Neuron (in vitro differentiated cells): ENCODE data around the gene ARHGEF10L.
A peak's percentile ranks its signal among the peaks of the same experiment; 100 is the strongest.

Experiments used
- H2AFZ ChIP-seq: one replicate; pipeline ENCODE4 v1.6.1; 2013; ENCODE audit warnings: low read depth, mild to moderate bottlenecking, inconsistent platforms, low read length, moderate library complexity
- H3K27me3 ChIP-seq: one replicate; pipeline ENCODE4 v1.6.1; 2013; ENCODE audit warnings: low read length; ENCODE audit not compliant: insufficient read depth
- H3K36me3 ChIP-seq: one replicate; pipeline ENCODE4 v1.6.1; 2013; ENCODE audit warnings: low read length; ENCODE audit not compliant: insufficient read depth
- H3K4me1 ChIP-seq: one replicate; pipeline ENCODE4 v1.6.1; 2013; ENCODE audit warnings: low read length; ENCODE audit not compliant: insufficient read depth
- H3K4me3 ChIP-seq: 2 replicates; pipeline ENCODE4 v1.5.1; 2013; ENCODE audit warnings: mild to moderate bottlenecking, low read length, moderate library complexity
- H3K9me3 ChIP-seq: one replicate; pipeline ENCODE4 v1.6.1; 2013; ENCODE audit warnings: low read length

ARHGEF10L gene

DNA sequence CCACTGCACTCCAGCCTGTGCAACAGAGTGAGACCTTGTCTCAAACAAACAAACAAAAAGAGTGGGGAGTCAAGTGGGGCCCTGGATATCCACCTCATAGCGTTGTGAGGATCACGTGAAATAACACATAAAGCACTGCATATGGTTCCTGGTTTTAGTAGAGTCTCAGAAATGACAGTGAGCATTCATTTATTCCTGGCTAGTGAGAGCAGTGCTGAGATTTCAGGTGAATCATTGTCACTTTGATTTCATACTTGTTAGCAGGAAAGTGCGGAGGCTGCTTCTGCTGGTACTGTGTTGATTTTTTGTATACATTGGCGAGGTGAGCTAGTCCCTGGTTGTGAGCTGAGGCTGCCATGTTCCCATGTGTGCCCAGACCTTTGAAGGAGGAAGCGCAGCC is 22.9 kb downstream of the ARHGEF10L start:
- no peaks in the 10 kb centered on the region for H3K36me3 ChIP-seq
- H3K4me3 ChIP-seq, result no peak overlapping the region
- H3K9me3 ChIP-seq, result no peaks in the 10 kb centered on the region
- no peak overlapping the region for H2AFZ ChIP-seq
- H3K4me1 ChIP-seq, result peaks cover 31% of the 10 kb centered on the region
- H3K27me3 ChIP-seq, result no peaks in the 10 kb centered on the region

DNA sequence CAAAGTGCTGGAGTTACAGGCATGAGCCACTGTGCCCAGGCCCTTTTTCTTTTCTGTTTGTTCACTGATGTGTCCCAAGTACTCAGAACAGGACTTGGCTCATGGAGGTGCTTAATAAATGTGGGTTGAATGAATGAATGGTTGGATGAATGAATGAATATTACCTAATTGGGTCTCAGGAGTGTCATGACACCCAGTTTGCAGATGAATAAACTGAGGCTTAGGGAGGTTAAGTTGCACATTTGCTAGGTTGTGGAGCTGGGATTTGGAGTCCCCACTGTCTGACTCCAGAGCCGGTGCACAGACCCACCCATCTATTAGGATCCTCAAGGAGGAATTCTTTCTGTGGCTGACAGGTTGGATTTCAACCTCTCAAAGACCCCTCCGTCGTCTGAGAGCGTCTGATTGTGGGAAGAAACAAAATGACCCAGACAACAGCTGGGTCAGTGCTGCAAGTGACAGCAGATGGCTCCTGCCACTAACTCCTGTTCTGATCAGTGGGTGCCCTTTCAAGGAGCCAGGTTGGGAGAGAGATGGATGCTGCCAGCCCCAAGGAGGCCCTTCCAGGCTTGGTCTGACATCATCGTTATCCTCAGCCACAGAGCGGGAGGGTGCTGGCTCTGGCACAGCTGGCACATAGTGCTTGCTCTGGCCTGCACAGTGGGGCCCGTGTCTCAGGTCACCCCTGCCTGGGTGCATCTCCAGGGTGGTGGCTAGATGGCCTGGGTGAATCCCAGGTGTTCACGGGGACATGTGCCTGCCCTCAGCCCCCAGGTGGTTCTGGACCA is 24.2 kb downstream of the ARHGEF10L start:
- no peak overlapping the region for H3K4me3 ChIP-seq
- no peak overlapping the region for H2AFZ ChIP-seq
- no peaks in the 10 kb centered on the region for H3K27me3 ChIP-seq
- H3K9me3 ChIP-seq, result no peaks in the 10 kb centered on the region
- no peaks in the 10 kb centered on the region for H3K36me3 ChIP-seq
- peaks cover 34% of the 10 kb centered on the region for H3K4me1 ChIP-seq

DNA sequence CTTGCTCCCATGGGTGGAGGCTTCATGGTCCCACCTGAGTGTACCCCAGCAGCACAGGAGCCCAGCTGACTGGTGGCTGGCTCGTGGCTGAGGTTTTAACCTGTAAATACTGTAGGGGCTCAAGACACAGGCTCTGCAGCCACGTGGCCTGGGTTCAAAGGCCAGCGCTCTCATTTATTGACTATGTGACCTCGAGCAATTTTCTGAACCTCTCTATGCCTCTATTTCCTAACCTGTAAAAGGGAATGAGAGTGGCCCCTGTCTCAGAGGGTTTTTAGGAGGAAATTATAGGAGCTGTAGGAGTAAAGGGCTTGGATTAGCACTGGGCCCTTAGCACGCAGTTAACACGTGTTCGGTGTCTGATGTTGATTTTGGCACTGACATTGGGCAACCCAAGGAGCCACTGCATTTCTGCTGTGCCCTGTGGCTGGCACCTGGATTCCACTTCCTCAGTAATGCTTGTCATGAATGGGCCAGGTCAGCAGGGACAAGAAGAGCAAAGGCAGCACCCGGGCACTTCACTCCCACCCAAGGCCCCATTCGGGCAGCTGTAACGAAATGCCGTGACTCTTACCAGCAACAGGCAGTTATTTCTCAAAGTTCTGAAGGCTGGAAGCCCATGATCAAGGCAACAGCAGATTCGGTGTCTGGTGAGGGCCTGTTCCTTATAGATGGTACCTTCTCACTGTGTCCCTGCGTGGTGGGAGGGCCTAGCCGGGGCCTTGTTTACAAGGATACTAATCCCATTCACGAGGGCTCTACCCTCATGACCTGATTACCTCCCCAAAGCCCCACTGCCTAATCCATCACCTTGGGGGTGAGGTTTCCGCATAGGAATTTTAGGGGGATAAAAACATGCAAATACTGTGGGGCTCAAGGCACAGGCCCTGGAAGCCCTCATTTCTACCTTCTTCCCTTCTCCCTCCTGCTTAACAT is 25.2 kb downstream of the ARHGEF10L start:
- H3K27me3 ChIP-seq, result no peaks in the 10 kb centered on the region
- no peak overlapping the region for H2AFZ ChIP-seq
- H3K4me3 ChIP-seq, result peak overlapping the region; percentile 3
- no peaks in the 10 kb centered on the region for H3K36me3 ChIP-seq
- H3K4me1 ChIP-seq, result peaks cover 44% of the 10 kb centered on the region
- no peaks in the 10 kb centered on the region for H3K9me3 ChIP-seq

DNA sequence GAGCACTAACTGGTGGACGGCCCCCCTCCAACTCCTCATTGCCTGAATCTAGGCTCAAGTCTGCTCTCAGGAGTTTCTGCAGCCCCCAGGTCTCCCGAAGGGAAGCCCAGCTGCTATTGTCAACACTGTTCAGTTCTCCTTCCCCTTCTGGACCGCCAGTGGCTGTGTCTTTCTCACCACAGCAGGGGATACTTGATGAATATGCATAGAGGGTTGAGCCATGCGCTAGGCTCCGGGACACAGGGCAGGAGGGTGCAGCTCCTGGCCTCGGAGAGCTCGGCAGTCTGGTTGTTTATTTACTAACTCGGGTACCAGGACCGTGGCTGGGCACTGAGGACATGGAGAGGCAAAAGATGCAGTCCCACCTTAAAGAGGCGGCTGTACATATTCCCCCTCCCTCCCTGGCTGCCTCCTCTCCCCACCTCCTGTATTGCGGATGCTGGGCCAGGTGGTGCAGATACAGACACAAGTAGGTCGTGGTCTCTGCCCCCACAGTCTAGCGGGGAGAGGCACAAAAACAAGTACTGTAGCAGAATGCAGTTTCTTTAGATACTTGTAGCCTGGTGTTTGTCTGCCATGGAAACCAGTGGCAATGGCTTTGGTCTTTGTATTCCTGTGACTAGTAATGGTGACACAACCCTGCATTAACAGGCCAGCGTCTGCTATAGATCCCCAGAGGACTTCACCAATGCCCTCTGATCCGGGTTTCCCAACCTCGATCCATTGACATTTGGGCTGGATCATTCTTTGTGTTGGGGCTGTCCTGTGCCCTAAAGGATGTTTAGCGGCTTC is 26.2 kb downstream of the ARHGEF10L start:
- Histone ChIP-seq H3K9me3 (no peaks in the 10 kb centered on the region), H2AFZ (no peak overlapping the region), H3K27me3 (no peaks in the 10 kb centered on the region), H3K4me1 (peaks cover 50% of the 10 kb centered on the region), H3K36me3 (no peaks in the 10 kb centered on the region), H3K4me3 (peak overlapping the region; percentile 3)

DNA sequence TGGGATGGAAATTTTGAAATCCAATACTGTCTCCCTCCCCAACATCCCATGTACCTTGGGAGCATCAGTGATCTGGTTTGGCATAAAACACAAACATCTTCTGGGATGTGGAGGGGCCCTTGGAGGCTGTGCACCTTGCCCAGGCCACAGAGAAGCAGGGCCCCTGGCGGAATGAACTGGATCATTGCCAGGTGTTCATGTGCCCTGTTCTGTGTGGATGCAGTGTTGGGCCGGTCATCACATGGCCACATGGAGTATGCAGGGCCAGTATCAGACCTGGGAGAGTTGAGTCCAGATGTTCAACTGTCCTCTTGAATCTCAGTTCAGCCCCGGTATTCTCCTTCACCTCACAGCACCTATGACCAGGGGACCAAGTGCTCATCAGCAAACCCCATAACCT is 26.9 kb downstream of the ARHGEF10L start:
- Histone ChIP-seq H3K9me3 (no peaks in the 10 kb centered on the region), H3K4me1 (peaks cover 50% of the 10 kb centered on the region), H3K27me3 (no peaks in the 10 kb centered on the region), H2AFZ (no peak overlapping the region), H3K36me3 (no peaks in the 10 kb centered on the region), H3K4me3 (no peak overlapping the region)

DNA sequence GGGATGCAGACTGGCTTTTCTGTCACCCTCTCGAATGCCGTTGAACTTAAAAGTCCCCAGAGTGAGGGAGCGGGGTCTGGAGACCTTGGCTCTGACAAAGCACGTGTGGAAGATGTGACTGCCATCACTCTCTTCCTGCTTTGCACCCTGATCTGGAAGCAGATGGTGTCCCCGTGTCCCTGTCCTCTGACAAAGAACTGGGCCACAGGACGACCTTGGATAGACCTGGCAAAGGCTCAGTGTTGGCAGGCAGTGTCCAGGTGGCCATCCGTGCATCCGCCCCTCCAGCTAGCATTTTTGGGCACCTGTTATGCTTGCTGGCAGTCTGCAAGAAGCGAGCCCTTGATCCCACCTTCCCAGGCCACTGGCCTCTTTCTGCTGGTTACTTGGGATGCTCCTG is 27.4 kb downstream of the ARHGEF10L start:
- Histone ChIP-seq H3K36me3 (no peaks in the 10 kb centered on the region), H3K4me3 (no peak overlapping the region), H3K9me3 (no peaks in the 10 kb centered on the region), H3K4me1 (peaks cover 53% of the 10 kb centered on the region), H3K27me3 (no peaks in the 10 kb centered on the region), H2AFZ (no peak overlapping the region)

DNA sequence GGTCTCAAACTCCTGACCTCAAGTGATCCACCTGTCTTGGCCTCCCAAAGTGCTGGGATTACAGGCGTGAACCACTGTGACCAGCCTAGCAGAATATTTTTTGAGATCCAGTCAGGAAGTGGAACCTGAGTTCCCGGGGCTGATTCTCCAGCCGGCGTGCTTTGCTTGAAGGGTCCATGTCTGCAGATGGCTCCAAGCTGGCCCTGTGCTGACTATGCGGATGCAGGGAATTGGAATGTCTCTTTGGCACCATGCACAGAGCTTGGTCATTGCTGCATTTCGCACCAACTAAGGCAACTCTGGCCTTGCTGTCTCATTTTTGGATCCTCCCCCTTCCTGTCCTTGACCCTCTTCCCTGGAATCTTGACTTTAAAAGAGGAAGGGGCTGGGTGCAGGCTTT is 28.1 kb downstream of the ARHGEF10L start:
- H3K4me1 ChIP-seq, result peaks cover 60% of the 10 kb centered on the region

DNA sequence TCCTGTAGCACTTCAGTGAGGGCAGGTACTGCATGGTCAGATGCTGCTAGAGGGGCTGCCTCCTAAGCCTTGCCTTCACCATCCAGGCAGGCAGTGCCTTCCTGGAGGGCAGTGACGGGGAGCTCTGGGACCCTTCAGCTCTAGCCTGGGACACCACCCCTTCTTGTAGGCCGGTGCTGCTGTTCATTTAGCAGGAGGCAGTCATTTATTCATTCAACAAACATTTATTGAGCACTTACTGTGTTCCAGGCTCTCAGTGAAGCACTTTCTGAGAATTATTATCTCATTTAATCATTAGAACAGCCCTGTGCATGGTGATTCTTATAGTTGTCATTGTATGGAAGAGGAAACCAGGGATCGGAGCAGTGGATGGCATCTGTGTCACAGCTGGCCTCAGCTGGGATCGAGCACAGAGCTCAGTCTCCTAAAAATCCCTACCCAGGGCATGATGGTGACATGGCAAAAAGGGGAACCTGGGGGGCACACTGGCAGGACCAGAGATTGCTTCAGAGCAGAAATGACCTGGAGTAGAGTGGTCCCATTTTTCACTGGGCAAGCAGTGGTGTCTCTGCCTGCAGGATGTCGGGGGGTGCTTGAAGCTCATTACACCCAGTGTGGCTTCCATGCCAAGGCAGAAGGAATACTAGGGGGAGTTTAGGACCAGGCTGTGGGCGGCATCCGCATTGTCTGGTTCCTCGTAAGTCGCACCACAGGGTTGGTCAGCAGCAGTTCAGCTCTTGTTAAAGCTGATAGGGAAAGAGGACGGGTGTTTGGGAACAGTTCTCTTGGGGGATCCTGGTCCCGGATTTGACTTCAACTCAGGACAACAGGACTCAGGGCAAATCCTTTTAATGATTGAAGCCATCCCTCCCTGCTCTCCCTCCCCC is 28.8 kb downstream of the ARHGEF10L start:
- Histone ChIP-seq H3K27me3 (no peaks in the 10 kb centered on the region), H3K4me3 (no peak overlapping the region), H3K36me3 (no peaks in the 10 kb centered on the region), H3K4me1 (peaks cover 66% of the 10 kb centered on the region), H3K9me3 (no peaks in the 10 kb centered on the region), H2AFZ (no peak overlapping the region)

More for the DNA sequence above, 28.1 kb downstream of the ARHGEF10L start:
- Histone ChIP-seq H3K36me3 (no peaks in the 10 kb centered on the region), H3K4me3 (no peak overlapping the region), H2AFZ (no peak overlapping the region), H3K27me3 (no peaks in the 10 kb centered on the region), H3K9me3 (no peaks in the 10 kb centered on the region)

DNA sequence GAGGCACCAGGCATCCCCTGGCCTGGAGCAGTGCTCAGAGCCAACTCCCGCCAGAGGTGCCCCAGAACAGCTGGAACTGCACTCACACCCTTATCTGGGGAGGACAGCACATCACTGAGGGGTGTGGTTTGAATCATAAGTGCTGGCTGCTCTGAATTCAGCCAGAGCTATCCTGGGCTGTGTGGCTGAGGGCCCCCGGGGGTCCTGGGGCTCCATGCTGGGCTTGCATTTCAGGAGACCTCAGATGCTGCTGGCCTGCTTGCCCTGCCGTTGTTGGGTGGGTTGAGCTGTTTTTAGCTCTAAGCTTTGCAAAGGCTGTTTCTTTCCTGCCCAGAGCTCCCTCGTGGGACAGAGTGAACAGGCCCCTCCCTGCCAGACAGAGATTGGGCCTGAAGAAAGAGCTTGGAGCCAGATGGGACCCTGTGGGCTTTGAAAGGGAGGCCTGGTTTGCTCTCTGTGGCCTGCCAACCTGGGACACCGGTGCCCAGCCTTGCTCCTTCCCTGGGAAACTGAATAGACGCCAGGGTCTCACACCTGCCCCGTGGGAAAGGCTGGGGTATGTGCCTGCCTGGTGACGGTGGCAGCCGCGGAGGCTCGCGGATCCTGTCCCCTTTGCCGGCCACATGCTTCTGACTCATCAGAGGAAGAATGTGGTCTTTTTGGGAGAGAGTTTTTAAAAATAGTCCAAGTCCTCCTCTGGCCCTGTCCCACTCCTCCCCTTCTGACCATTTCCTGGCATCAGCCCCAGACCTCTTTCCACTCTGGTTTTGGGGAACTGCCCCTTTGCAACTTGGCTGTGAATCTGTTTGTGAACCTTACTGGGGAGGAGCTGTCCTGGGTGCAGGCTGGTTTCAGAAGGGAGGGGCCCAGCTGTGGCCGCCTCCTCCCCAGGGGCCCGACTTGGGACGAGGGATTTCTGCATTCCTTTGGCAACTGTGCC is 30.0 kb downstream of the ARHGEF10L start:
- Histone ChIP-seq H3K4me1 (peaks cover 68% of the 10 kb centered on the region), H3K9me3 (no peaks in the 10 kb centered on the region), H3K27me3 (no peaks in the 10 kb centered on the region), H2AFZ (no peak overlapping the region), H3K36me3 (no peaks in the 10 kb centered on the region), H3K4me3 (no peak overlapping the region)

DNA sequence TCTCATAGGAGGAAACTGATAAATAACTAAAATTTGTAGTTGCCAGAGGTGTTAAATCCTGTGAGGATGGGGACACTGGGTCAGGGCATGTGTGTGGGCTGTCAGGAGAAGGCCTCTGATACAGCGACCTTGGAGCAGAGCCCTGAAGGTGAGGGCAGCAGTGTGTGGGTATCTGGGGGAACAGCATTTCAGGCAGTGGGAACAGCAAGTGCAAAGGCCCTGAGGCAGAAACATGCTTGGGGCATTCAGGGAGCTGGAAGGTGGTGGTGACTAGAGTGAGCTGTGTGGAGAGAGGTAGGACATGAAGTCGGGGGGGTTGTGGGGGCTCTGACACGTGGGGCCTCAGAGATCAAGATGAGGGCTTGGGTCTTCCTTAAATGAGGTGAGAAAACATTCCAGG is 30.7 kb downstream of the ARHGEF10L start:
- H3K36me3 ChIP-seq, result no peaks in the 10 kb centered on the region
- no peaks in the 10 kb centered on the region for H3K27me3 ChIP-seq
- H2AFZ ChIP-seq, result no peak overlapping the region
- H3K9me3 ChIP-seq, result no peaks in the 10 kb centered on the region
- no peak overlapping the region for H3K4me3 ChIP-seq
- peaks cover 68% of the 10 kb centered on the region for H3K4me1 ChIP-seq

DNA sequence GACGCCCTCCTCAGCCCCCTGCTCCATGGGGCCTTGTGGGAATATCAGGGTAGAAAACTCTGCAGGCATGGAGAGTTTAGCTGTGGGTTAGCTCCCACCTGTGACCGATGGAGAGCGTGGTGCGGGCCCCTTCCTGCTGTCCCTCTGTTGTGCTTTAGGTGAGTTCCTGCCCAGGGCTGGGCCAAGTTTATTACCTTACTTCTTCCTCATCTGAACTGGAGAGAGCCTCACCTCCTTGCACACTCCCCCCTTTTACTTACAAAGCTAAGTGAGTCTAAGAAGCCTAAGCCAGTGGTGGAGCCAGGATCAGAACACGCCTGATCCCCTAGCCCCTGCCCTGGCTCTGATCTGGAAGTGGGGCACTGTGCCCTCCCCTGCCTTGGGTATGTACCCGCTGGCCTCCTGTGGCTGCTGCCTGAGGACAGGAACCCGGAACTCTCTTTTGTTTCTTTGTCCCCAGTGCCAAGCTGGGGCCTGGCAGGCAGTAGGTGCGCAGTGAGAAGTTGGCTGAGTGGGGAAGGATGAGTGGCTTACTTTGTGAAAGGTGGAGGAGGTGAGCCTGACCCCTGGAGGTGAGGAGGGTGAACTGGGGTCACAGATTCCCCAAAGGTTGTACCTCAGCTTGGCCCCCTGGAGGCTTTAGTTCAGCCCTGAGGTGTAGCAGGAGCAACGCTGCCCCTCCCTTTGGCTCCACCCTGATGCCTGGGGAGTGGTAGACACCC is 32.9 kb downstream of the ARHGEF10L start:
- no peak overlapping the region for H2AFZ ChIP-seq
- peaks cover 71% of the 10 kb centered on the region for H3K4me1 ChIP-seq
- H3K27me3 ChIP-seq, result no peaks in the 10 kb centered on the region
- H3K4me3 ChIP-seq, result no peak overlapping the region
- no peaks in the 10 kb centered on the region for H3K36me3 ChIP-seq
- no peaks in the 10 kb centered on the region for H3K9me3 ChIP-seq
